Activated CD4-positive, alpha-beta T cell treated with anti-CD3 and anti-CD28 coated beads for 24 hours (primary cell): Measurements from ENCODE around the gene MAP2K3.

ENCODE experiments used
- DNase-seq, 2 donors: peaks; one replicate each; pipeline ENCODE4 v3.0.0-alpha.2; 2020; ENCODE audit warnings: low read depth in 2 of 2

The MAP2K3 gene

DNA sequence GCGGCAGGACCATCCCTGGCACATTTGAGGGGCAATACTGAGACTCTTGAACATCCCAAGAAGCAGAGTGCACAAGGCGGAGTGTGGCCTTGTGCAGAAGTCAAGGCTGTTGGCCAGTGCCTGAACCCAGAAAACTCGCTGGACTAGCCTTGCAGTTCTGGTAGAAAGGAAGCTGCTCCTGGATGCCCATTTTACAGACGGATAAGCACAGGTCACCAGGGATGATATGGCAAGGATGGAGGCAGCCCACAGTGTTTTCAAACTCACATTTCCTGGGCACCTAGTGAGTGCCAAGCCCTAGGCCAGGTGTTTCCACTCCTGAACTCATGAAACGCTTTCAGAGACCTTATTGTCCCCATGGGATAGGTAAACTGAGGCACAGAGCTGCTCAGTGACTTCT is 1.7 kb upstream of the MAP2K3 start:
- DNase-seq, result no peak

DNA sequence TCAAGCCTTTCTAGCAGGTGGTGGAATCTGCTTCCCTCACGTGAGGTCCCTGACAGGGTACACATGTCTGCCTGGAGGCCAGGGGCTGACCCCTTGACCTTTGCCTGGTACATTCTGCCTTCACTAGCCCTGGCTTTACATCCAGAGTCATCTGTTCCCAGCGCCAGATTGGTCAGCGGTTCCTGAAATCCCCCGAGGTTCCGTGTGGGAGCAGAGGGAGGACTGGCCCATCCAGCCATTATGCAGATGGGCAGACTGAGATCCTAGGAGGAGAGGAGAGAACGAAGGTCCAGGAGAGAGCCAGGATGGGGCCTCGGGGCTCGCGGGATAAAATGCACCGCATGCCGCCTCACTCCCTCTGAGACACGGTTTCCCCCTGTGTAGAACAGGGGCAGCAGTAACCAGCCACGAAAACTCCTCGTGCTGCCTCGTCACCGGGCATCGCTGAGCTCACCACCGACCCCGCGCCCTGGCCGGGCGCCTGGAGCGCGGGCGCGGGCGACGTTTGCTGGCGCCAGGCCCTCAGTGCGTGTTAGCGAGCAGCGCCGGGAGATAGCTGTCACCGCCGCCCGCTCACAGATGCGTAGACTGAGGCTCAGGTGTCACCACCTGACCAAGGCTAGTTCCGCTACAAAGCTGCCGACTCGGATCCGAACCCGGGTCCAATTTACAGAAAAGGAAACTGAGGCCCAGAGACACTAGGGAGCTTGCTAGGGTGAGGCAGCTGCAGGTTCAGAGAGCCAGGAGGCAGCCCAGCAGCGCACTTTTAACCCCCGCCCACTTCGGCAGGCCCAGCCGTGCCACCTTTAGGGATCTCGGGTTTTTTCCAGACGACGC is 811 bp upstream of the MAP2K3 start:
- DNase-seq, result no peak

DNA sequence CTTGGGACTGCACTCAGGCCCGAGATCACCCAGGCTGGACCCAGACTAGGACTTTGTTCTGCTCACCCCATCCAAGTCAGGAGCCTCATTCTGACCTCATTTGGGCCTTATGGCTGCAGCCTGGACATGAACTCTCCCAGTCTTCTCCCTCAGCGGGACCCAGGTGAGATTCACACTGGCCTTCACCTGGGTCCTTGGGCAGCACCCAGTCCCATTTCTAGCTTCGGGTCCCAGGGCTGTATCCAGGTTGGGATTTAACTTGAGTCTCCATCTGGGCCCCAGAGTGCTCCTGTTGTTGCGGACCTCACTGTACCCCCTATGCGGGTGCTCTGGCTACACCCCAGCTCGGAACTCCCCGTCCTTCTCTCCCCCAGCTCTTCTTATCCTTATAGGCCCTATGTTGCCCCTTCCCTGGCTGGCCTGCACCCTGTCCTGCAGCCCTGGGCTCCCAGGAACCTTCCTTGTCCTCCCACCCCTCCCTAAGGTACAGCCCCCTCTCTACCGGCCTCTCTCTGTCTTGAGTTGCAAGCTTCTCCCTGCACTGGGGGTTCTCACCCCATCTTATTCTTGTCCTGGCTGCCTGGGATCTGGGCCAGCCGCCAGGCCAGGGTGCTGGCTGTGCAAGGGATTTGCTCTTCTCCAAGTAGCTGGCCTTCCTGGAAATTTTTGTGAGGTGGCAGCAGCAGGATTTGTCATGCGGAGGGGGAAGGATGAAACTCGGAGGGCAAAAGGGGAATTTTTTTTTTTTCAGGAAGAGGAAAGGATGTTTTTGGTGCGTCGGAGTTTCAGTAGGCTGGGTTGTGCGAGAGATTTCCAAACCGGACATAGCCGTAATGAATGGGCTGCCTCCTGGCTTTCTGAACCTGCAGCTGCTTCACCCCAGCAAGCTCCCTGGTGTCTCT is 904 bp downstream of the MAP2K3 start:
- DNase-seq, result no peak

DNA sequence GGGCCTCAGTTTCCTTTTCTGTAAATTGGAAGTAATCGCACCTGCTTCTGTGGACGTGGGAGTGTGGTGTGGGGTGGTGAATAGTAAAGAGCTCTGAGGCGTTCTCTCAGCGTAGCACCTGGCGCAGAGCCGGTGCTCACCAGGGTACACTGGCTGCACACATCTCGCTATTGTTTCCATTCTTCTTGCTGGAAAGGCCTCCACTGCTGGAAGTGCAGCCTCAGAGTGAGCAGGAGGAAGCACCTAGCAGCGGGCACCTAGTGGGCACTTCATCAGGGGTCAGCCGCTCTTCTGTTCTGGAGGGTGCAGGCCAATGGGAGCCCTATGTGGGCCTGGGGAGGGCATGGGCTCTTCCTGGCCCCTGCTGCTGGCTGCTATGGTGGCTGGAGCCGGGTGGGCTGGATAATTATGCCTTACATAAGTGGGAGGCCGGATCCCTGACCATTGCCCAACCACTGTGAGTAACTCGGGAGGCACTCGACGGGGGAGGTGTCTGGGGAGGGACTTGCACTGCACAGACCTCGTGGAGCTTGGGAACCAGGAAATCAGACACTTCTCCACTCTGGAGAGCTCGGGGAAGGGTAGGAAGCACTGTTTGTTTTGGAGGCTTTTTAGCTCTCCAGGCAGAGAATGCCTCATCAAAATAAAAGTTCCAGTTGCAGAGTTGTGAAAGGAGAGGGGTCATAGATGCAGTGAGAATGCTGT is 1.7 kb downstream of the MAP2K3 start:
- no peak for DNase-seq

DNA sequence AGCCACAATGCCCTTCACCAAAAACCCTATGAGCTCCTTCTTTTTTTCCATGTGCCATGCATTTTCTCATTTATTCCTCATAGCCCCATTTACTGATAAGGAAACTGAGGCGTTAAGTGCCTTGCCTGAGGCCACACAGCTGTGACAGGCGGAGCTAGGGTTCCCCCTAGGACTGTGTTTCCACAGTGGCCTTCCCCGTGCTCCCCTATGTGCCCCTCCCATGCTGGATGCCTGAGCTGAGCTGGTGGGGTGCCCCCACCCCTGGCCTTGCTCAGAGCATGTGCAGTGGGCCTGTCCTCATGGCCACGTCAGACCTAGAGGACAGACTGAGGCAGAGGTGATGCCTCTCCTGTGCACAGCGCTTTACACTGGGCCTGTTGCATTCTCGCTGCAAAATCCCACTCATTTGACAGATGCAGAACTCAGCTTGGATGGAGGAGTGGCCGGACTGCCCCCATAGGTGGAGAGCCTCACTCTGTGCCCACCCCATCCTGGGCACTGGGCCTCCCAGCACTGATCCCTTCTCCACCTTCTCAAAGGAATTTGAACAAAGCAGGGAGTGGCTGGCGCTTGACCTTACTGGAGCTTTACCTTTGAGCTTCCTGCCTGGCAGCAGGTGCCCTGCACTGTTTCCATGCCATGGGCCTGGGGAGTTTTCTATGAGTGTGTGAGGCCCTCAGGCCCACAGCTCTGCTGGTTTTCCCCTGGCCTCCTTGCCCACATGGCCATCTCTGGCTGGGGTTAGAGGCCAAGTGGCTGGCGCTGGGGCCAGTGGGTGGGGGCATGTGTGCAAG is 2.6 kb downstream of the MAP2K3 start:
- peak; percentile 18 to 27 for DNase-seq

DNA sequence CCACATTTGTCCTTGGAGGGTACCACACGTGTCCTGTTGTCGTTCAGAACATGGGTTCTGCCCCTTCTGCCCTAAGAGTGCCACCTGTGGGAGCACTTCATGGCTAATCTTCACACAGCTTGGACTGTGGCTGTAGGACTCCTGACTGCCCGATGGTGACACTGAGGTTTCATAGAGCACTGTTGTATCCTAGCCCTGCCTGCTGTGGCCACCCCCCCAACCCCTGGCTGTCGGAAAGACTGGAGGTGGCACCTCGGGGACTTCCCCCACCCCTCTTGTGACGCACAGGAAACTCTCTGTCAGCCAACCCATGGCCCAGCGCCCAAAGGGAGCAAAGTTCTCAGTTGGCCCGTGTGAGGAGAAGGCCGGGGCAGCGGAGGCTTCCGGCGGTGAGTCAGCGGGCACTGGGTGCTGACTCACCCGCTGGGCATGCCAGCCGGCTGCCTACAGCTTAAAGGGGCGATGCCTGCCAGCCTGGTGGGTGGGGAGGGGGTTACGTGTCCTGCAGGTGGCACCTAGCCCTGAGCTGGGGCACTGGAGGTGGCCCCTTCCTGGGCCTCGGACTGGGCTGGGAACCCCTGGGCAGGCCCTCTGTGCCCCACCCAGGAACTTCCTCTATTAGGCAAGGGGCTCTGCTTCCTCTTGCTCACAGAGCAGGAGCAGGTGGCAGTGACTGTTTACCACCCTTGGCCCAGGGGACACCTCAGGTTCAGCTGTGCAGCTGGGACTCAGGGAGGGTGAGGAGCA is 3.4 kb downstream of the MAP2K3 start:
- peak; percentile 92 to 93 for DNase-seq

DNA sequence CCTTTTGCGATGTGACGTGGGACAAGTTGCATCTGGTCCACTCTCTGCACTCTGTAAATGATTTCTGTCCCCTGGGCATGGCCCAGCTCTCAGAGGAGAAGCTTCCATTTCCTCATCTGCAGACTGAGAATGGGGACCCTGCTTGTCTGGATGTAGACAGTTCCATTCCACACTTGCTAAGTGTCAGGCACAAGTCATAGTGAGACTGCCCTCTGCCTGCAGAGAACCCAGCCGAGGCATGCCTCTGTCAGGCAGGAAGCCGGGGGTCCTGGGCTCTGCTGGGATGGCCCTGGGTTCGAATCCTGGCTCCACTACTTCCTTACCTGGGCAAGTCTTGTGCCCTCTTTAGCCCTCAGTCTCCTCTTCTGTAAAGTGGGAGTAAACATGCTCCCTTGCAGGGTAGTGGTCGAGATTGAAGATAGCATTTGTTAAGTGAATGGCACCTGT is 4.1 kb downstream of the MAP2K3 start:
- DNase-seq, result peak in 1 of 2 donors; percentile 26

DNA sequence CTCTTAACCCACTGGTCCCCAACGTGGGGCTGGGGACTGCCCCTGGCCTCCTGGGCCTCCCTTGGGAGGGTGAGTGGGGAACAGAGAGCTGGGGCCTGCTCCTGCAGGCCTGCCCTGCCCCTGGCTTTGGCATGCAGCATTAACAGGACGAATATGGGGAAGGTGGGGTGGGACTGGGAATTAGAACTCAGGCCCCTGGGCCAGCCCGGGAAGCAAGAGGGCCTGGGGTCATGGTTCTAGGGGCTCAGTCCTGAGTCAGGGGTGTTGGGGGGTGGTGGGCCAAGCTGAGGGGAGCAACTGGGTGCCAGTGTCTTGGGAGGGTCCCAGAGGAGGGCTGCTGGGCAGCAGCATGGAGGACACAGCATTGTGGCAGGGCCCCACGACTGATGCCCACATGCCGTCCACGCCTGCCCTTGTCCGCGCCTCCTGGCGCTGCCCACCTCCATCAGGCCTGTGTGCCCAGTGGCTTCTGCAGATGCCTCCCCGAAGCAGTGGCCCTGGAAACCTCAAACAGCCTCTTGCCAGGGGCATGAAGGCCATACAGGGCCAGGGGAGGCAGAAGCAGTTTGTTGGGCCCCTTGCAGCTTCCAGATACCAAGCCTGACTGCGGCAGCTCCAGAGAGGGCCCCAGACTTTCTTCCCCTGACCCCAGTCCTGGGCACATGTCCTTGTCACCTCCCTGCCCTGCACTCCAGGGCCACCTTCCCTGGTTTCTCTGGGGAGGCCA is 4.8 kb downstream of the MAP2K3 start:
- DNase-seq, result no peak

DNA sequence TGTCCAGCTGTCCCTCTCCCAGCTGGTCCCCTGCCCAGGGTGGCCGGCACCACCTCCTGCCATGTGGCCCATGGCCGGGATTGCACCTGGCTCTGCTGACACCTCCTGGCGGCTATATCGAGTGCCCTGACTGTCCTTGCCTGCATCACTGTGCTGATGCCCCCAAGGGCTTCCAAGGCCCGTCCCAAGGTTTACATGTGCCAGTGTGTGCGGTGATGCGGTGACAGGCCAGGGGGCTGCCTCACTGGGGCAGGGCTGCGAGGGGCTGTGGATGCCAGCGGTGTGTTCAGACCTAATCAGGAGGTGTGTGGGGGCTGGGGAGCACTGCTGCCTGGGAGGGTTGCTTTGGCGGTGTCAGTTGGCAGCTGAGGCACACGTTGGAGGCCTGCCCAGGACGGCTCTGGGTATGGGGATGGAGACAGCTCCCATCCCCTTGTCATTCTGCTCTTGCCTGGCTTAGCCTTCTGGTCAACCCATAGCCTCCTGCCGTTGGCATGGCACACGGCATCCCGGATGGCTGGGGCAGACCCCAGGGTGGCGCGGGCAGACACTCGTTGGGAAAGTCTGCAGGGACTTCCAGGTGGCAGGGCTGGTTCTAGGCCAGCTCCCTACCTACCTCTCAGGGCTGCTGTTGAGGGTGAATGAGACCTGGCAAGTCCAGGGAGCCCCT is 5.5 kb downstream of the MAP2K3 start:
- DNase-seq, result no peak

DNA sequence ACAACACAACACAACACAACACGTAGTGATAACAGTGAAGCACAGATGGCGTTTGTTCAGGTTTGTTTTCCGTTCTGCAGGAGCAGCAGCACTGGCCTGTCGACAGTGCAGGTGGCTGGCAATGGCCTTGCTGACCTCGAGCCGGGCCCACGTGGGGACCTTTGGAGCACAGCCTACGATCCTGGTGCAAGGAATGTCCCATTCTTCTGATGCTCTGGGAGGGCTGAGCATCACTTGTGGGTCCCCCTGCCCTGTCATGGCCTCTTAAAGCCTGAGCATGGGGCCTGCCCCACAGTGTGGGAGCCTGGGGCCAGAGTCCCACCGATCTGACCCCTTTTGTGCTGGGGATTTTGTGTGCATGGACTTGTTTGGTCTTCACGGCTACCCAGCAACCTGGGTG is 6.8 kb downstream of the MAP2K3 start:
- no peak for DNase-seq

DNA sequence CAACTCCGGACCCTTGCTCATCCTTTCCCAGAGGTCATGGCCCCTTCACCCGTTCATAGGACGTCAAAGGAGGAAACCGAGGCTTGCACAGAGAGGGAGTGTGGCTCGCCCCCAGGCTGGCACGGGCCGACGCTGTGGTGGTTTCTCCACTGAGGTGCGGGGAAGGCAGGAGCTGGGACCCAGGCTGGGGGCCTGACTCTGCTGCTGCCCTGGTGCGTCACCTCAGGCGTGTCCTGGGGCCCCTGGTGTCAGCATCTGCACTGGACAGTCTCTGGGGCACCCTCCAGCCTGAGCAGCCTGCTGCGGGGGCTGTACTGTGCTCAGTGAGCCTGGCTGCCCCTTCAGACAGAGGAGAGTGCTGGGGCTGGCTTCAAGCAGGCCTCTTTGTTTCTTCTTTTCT is 7.4 kb downstream of the MAP2K3 start:
- DNase-seq, result no peak

DNA sequence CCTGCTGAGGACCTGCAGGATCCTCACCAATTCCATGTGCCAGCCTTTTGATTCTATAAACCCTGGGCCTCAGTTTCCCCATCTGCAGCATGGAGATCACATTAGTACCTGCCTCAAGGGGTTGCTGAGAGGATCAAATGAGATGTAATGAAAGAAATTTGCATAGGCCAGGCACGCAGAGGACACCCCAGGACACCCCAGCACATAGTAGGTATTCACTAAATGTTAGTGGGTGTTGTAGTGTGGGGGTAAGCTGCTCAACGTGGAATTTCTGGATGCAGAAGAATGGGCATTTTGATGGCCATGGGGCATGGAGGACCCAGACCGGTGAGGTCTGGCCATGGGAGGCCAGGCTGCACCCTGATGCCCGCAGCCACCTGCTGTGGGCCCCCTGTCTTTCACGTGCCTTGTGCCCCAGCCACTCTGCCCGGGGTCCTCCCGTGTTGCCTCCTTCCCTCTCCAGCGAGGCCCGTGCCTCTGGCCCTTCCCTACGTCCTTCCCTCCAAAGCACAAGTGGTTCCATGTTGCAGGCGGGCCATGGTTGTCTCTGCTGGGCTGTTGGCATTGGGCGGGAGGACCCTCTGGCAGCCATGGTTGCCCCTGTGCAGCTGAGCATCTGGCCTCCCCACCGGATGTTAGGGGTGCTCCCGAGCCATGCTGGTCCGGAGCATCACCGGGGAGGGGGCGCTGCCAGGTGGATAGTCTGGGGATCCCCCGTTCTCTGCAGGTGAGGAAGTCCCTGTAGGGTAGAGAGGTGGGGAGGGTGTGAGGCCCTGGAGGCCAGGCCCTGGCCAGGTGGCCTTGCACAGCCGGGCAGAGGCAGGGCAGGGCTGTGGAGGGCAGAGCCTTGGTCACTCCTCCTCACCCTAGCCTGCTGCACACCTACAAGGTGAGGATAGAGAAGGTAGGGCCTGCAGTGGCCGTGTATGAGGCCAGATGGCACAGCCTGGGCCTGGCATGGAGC is 8.6 kb downstream of the MAP2K3 start:
- DNase-seq, result no peak

DNA sequence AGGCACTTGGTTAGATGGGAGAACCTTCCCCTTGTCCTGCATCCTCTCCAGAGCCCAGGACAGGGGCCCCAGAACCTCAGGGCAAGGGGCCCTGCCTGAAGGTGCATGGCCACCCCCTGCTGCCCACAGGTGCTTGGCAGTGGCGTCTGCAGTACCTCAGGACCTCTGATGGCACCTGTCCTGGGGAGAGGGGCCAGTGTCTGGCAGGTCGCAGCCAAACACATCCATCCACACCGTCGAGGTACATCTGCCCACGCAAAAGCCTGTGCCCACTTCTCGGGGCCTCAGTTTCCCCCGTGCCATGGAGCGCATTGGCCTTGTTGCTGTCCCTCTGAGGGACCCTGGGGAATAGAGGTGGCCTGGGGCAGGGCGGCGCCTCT is 9.3 kb downstream of the MAP2K3 start:
- no peak for DNase-seq

DNA sequence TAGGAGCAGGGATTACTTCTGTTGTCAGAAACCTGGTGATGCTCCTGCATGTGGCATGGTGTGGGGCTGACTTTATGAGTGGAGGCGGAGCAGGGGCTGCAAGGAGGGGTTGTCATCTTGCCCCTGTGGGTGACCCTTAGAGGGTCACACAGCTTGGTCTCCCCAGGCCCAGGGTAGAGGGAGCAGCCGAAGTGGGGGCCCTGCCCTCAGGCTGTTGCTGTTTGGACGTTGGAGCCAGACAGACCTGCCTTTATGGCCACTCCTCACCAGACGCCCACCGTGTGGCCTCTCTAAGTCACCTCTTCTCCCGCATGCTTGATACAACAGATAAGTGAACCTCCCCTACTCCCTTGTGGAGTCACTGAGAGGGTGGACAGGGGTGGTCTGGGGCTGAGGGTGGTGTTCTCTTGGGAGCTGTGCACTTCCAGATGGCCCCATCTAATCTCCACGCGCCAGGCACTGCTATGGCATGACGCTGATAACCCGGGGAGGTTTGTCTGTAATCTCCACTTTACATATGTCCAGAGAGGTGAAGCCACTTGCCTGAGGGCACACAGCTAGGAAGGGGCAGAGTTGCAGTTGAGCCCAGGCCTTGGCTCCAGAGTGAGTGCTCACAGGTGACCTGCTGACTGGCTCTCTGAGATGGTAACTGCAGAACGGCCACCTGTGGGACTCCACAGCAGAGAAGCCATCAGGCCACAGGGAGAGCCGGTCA is 10.0 kb downstream of the MAP2K3 start:
- DNase-seq, result no peak

DNA sequence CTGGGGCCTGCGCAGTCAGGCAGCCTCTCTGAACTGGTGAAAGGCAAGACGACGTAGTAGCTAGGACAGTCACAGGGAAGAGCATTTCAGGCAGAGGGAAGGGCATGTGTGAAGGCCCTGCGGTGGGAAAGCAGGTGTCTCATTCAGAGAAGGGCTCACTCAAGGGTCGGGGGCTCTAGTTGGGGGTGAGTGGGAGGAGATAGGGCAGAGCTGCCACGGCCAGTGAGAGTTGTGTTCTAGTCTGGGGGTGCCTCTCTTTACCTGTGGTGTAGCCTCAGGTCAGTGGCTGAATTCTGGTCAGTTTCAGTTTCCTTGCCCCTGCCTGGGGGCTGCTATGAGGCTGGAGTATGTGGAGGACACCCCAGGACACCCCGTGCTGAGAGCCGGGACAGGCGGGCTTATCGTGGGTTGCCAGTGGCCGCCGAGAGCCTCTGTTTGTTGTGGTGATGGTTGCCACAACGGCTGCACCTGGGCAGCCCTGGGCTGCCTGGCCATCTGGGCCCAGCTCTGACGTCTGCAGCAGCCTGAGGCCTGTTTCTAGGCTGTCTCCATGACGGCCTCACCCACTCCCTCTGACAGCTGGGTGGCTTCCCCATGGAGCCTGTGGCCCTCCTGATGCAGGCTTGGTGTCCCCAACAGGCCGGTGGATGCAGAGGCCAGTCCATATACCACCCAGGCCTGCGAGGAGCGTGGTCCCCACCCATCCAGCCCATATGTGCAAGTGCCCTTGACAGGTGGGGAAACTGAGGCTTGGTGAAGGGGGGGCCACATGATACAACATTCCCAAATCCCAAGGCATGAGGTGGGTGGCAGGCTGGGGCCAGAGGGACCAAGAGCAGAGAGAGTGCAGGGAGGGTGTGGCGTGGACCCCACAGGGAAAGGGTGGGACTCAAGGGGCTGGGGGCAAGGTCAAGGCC is 10.8 kb downstream of the MAP2K3 start:
- DNase-seq, result no peak
